Measurements from ENCODE around the gene TSFM.
A peak's percentile ranks its signal among the peaks of the same experiment; 100 is the strongest.

Gene TSFM

DNA sequence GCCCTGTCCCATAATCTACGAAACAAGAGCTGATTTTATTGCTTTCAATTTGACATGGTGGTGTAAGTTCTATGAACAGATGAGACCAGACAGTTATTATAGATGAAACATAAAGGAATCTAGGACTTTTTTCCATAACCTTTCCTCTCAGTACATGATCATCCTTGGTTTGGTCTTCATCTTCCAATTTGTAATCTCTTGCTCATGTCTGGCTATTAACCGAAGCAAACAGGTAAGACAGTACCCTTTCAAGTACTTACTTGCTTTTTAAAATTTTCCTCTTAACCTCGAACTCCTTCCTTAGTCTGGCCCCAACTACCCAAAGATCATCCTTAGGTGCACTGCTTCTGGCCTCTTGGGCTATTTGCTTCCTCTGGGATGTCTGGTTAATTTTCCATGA is 36.6 kb upstream of the TSFM start:
- no peak for DNase-seq (ENCODE audit: low read depth)

DNA sequence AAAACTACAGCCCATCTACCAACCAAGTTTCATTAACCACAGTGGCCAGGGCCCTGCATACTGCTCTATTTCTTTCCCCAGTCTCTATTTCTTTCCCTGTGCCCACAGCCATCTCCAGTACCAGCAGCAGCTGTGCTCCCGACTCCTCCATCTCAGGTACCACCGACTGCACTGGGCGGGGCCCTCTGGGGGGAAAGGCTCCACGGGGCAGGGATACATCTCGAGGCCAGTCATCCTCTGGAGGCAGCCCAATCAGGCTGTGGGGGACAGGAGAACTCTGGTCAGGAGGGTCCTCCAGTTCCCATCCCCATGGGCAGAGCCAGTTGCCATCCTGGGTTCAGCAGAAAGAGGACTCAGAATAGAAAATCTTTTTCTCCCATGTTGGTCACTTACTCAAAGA is 33.5 kb upstream of the TSFM start:
- no peak for DNase-seq (ENCODE audit: low read depth)

DNA sequence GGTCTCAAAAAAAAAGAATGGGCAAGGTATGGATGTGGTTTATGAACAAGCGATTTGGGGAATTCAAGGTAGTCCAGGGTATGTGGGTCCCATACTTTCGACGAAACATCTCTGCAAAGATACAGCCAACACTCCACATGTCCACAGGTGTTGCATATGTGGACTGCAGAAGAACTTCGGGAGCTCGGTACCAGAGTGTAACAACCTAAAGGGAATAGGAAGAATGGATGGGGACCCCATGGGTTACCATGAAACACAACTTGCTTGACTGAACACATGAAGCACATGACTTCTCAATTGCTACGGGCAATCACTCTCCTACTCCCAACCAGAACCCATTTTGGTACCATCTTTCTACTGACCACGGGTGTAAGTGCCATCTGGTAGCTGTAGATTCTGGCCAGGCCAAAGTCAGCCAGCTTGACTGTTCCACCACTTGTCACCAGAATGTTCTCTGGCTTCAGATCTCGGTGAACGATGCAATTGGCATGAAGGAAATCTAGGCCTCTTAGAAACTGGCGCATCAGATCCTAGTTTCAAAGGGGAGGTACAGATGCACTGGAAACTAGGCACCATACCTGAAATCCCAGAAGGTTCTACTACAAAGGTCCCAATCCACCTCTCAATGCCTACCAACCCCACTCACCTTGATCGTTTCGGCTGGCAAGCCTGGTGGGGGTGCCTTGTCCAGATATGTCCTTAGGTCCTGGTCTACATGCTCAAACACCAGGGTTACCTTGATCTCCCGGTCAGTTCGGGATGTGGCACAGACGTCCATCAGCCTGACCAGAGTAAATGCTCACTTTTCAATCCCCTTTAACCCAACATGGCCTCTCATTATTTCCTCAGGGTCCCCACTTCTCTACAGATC is 31.8 kb upstream of the TSFM start:
- DNase-seq (ENCODE audit: low read depth) = no peak

DNA sequence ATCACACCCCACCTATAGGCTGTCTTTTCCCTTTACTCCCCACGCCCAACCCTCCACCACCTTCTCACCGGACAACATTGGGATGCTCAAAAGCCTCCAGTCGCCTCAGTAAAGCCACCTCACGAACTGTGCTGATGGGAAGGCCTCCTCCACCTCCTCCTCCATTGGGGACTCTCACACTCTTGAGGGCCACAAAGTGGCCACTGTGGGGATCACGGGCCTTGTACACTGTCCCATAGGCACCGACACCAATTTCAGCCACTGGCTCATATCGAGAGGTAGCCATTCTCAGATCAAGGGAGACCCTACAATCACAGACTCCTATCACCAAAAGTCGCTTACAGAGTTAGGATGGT is 31.2 kb upstream of the TSFM start:
- DNase-seq (ENCODE audit: low read depth) = no peak

DNA sequence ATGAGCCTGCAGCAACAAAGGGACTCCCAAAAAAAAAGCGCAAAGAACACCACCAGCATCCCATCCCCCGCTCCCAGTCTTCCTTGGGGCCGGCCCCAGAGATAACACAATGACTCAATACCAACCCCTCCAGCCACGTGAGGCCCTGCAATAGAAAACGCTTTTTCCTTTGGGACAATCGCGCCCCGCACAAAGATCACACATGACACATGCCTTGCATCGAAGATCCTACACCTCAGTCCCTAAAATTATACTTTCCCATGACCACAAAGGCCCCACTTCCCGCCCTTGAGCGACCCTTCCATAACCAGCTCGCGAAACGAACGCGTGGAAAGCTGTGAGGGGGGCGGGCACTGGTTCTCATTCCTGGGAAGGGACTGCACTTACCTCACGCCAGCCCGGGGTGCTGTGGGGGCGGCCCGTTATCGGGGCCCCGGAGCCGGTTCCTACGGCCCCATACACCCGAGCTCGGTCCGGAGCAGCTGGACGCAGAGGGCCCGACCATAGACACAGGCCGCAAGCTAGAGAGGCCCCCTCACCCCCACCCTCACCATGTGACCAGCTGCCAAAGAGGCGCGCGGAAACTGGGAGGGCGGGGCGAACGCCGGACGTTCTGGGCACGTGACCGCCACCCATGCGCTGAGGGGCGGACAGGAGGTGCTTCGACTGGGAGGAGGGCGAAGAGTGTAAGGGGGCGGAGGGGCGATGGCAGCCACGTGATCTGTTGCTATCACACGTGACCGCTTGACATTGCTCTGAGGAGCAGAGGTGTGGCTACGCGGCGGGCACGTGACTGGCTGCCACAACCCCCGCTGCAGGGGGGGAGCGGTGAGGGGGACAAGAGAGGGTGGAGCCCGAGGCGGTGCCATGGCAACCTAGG is 30.6 kb upstream of the TSFM start, which contains the start of gene CDK4:
CDK4 (minus strand) TSS at position 523 of the 880 bp plus-strand sequence. CDS start 593 bp downstream, outside the sequence.
- DNase-seq (ENCODE audit: low read depth) = peak; percentile 100

DNA sequence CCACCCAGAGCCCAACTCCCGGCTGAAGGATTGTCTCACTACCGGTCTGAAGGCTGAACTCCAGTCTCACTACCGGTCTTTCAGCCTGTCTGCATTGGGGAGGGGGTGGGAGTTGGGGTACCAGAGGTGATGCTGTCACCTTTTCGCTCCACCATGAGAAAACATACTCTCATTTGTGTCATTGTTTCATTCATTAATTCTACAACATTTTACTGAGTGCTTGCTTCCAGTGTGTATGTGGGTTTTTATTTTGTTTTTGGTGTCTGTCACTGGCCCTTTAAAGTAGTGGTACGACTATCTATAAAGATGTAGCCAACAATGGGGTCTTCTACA is 30.0 kb upstream of the TSFM start:
- no peak for DNase-seq (ENCODE audit: low read depth)

DNA sequence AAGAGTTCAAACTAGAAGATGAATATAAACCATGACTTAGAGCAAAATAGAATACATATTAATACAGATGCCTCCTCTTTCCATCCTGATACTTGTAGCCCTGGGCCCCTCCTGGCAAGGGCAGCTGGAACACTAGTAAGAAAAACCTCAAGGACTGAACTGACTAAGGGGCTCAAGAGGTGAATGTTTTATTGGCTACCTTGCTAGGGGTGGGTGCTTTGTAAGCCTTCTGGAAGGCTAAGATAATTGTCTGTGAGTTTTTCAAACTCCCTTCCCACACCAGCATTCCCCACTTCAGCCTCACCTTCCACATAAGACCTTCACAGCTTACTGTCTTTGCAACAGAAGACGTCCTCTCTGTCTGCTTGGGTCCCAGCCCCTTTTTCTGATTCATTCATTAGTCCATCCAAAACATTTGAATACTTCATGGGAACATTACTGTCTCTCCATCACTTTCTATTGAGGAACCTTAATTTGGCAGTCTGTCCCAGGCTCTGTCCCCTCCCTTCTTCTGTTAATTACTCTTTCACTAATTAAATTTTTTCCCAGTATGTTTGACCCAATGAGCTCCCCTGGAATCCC is 28.7 kb upstream of the TSFM start:
- no peak for DNase-seq (ENCODE audit: low read depth)

DNA sequence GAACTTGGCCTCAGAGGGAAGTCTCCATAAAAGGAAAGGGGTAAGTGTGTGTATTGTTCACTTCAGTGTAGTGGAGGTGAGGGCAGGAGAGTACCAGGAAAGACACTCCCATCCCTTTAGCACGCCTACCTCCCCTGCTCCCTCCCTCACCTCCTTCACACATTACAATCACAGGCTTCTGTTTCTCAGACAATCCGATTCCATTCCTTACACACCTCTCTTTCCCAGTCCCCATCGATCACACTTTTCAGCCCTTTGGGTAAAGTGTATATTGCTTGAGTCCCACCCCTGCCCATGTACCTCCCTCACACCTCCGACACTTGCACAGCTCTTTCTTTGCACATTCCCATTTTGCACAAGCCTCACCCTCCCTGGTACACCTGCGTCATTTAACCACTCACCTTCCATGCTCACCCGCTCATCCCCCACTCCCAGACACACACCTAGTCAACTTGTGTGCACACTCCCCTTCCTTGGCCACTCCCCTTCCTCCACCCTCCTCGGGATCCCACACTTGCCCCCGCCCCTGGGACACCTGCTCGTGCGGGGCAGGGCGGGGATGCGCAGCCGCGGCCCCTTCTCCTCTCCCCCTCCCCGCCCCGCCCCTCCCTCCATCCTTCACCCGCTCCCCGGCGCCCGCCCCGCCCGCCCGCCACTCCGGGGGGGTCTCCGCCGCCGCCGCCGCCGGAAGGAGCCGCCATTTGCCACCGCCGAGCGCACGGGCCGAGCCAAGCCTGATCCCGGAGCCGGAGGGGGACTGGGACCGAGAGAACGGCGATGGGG is 28.0 kb upstream of the TSFM start, which contains the start of gene MARCHF9:
MARCHF9 (plus strand) TSS at position 693 of the 783 bp plus-strand sequence. CDS start 426 bp downstream, outside the sequence.
- peak; percentile 51 for DNase-seq (ENCODE audit: low read depth)

DNA sequence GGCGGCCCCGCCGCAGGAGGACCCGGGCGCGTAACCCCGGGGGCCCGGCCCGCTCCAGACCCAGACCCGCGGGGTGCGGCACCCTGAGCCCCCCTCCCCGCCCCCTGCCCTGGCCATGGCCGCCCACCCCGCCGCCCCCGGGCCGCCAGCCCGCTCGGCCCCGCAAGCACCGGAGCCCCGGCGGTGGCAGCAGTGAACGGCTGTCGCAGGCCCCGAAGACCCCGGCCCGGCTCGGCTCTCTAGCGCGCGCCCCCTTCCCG is 27.5 kb upstream of the TSFM start:
- no peak for DNase-seq (ENCODE audit: low read depth)

DNA sequence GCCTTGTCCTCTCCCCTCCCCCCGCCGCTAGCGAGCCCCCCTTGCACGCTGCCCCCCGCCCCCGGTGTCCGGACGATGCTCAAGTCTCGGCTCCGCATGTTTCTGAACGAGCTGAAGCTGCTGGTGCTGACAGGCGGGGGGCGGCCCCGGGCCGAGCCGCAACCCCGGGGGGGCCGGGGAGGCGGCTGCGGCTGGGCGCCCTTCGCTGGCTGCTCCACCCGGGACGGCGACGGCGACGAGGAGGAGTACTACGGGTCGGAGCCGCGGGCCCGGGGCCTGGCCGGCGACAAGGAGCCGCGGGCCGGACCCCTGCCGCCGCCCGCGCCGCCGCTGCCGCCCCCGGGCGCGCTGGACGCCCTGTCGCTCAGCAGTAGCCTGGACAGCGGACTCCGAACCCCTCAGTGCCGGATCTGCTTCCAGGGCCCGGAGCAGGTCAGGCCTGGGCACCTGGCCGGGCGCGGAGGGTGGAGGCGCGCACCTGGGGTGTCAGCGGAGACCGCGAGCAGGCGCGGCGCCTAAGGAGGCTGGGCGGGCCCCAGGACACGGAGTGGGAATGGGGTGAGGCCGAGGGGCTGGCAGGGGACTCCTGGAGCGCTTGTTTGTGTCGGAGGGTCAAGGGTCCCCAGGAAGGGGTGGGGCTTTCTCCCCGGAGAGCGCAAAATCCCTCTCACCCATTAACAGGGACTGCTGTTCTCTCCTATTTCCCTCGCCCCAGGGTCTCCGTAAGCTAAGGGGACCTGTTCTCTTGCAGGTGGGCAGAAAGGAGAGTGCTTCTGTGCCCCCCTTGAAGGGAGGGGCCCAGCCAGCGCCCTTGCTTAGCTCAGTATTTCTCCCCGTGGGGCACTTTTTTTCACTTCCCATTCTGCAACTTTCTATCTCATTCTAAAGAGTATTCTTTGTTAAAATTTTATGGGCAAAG is 26.9 kb upstream of the TSFM start:
- peak; percentile 20 for DNase-seq (ENCODE audit: low read depth)

DNA sequence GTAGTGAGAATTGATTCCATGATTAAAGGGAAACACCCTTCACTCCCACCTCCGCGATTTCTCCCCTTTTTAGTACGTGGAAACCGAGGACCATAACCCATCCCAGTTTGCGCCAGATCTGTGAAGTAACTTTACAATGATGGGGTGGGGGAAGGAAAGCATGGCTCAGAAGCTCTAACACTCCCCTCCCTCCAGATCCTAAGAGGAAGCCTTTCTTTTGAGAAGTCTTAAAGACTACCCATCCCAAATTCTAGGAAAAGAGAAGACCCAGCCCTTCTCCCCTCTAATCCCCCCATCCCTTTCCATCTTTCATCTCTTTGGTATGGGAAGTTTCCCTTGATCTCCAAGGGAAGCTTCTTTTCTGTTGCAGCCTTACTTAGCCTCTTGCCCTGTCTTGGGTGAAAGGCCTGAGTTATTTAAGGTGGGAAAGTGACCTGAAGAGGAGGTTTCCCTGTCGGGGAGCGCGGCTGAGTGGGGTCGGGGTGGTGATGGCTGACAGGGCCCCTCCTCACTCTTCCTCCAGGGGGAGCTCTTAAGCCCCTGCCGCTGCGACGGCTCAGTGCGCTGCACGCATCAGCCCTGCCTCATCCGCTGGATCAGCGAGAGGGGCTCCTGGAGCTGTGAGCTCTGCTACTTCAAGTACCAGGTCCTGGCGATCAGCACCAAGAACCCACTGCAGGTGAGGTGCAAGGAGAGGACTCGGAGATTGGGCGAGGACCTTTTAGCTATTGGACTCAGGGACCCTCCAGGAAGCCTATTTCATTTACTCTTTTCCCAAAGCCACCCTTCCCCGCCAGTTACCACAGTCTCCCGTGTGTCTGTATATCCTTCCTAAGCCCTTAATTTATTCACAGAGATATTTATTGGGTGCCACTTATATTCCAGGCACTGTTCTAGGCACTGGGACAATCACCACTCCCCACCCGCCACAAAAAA is 25.9 kb upstream of the TSFM start:
- DNase-seq (ENCODE audit: low read depth) = peak; percentile 35

DNA sequence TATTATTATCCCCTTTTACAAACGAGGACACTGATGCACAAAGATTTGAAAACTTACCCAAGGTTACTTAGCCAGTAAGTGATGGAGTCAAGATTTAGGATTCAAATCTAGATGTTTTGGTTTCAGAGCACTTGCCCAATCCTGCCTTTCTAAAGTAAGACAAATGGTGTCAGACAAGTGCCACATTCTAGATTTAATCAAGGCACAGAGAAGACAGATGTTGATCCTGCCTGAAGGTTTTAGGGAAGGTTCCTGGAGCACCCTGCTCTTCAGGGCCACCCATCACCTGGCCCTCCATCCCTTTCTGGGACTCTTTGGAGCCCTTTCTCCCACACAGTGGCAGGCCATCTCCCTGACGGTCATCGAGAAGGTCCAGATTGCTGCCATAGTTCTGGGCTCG is 24.8 kb upstream of the TSFM start:
- no peak for DNase-seq (ENCODE audit: low read depth)

DNA sequence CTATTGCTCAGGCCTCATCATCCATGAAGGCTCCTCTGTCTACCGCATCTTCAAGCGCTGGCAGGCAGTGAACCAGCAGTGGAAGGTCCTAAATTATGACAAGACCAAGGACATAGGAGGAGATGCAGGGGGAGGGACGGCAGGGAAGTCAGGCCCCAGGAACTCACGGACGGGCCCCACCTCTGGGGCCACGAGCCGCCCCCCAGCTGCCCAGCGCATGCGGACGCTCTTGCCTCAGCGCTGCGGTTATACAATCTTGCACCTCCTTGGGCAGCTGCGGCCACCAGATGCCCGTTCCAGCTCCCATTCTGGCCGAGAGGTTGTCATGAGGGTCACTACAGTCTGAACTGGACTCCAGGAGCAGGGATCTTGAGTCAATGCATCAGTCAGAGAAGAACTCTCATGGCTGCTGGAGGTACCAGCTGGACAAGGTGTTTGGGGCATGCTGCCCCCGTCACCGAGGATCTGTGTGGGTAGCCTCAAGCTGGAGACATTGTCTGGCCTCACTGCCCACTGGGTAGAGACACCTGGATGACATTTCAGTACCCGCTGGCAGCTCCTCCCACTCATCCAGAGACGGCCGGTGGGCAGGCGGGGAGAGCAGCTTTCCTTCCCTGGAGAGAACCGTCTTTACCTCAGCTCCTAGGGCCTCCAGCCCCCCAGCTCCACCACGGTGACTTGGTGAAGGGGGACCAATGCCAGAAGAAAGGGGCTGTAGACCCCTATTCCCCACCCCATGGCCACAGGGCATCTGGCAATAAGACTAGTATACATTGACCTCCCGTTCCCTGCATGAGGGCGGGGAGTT is 23.8 kb upstream of the TSFM start:
- DNase-seq (ENCODE audit: low read depth) = no peak

DNA sequence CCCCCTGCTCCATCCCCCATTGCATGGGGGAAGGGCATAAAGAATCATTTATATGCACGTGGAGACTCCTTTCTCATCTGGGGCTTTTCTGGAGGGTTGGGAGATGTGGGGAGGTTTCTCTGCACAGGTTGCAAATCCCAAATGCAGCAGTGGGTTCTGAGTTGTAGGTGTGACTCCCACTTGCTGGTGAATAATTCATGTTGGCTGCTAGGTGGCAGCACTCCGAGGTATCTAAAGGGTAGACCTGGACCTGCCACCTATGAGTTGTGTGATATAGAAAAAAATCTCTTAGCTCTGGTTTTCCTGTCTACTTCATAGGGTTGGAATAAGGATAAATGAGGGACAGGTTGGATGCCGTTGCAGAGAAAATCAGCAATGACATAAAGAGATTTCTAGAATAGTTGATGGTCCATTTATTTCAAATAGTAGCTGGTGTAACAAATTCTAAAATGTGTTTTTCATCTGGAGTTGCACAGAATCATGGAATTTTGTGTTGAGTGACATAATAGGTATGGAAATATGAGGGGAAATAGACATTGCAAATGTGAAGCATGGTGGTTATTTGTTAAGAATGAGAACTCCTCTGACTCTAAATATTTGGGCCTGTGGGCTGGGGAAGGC is 23.1 kb upstream of the TSFM start:
- DNase-seq (ENCODE audit: low read depth) = peak; percentile 56

DNA sequence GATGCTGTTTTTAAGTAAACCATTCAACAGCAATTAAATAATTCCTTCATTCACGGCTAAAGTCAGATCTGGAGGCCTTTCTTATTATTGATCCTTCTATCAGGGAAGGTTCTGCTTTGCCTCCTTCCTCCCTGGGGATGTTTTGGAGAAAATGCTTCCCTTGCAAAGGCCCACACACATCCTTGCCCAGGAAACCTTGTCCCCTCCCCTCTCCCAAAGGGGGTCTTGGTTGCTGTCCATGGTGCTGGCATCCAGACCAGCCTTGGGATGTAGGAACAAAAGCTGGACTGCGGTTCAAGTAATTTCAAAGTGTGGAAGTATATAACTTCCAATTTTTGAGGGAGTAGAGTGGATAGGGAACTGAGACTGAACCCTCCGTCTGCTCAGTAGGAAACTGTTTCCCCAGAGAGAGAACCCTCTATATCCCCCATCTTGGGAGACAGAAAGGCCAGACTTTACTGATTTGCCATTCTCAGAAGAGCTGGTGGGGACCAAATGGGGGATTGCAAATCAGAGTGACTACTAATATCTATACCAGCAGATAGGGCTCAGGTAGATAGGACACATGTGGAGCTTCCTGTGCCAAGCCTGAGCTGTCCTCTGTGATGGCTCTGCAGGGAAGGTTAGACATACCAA is 22.1 kb upstream of the TSFM start:
- no peak for DNase-seq (ENCODE audit: low read depth)

DNA sequence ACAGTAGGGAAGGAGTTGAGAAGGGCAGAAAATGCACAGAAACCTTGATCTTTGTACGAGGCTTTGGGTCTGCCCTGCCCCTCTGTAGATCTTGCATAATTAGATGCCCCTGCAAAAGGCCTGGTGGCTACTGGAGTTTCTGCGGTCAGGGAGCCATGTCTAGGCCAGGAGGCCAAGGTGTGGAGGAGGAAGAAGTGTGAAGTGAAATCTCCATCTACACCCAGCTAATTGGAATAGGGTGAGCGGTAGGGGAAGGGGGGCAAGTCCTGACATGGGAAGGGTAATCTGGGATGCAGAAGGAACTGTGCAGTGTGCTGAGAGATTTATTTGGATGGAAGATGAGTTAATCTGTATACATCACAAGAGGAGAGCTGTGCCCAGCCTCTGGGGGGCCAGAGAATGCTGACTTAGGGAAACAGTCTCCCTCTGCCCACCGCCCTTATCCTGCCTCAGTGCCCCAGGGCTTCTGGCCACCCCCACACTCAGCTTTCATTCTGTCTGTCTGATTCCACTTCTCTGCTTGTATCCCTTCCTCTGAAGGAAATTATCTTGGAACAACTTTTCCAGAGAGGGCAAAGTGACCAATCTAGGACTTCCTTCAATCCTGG is 21.1 kb upstream of the TSFM start:
- no peak for DNase-seq (ENCODE audit: low read depth)

DNA sequence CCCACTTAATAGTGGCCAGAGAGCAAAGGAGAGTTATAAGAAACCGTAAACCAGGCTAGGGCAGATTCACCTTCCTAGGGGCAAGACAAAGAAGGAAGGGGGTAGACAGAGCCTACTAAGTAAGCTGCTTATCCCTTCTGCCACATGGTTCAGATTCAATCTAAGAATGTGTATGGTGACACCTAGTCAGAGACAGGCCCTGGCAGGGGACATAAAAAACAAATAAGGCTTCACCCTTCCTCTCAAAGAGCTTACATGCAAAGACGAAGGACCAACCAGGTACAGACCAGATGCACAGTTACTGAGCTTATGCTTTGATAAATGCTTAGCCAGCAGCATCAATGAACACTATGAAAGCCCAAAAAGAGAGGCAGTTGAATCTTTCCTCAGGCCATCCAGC is 20.1 kb upstream of the TSFM start:
- DNase-seq (ENCODE audit: low read depth) = no peak

Data from ELR (cell line).